Measurements from ENCODE around the gene SMC1B. TPM values are rescaled to one million over a fixed set of nuclear protein-coding genes. Genes with fewer than 3 reads are reported as not detected.

The SMC1B gene
- total and polyA plus RNA-seq, 2 of the 8 experiments (the other 6 are each of a cell fraction or from before 2014, with no cell fraction given), result 0.02 TPM; not detected in 1

- Histone ChIP-seq H3K4me2 (ENCODE audit: insufficient read depth in 1 of 2, low read depth in 2 of 2, low read length in 2 of 2) (no peak overlapping the region), H4K20me1 (replicated peaks in 1 of 2; ENCODE audit: control insufficient read depth in 1 of 2, insufficient read depth in 2 of 2, low read length in 2 of 2) (peaks cover 0 to 3% of the 10 kb centered on the region in 2 experiments), H3K9me3 (ENCODE audit: insufficient read depth in 2 of 2, low read depth in 1 of 2, low read length in 1 of 2) (no peaks in the 10 kb centered on the region), H2BK12ac (ENCODE audit: low read depth, low read length) (no peak overlapping the region), H2BK120ac (replicated peaks; ENCODE audit: low read depth, low read length) (no peak overlapping the region), H3K79me1 (ENCODE audit: low read depth, low read length) (no peaks in the 10 kb centered on the region), H3K79me2 (ENCODE audit: control insufficient read depth in 1 of 2, insufficient read depth in 2 of 2, low read length in 2 of 2) (no peaks in the 10 kb centered on the region), H3K27me3 (replicated peaks in 1 of 4; ENCODE audit: control insufficient read depth in 3 of 4, extremely low read depth in 1 of 4, insufficient read depth in 3 of 4, low read length in 3 of 4) (no peaks in the 10 kb centered on the region), H2AFZ (ENCODE audit: low read length) (no peak overlapping the region), H3K18ac (ENCODE audit: extremely low read depth, low read length) (no peak overlapping the region), H3K23me2 (ENCODE audit: low read depth, low read length) (no peaks in the 10 kb centered on the region), H4K5ac (ENCODE audit: insufficient read length, low read depth, low read length) (no peak overlapping the region), H3K36me3 (ENCODE audit: control insufficient read depth in 2 of 4, insufficient read depth in 4 of 4, low read length in 3 of 4) (peaks cover 0 to 17% (median 3%) of the 10 kb centered on the region in 4 experiments; a peak in 4 of 8 replicates), H3K4me3 (ENCODE audit: extremely low read depth in 1 of 4, insufficient read depth in 2 of 4, low read depth in 3 of 4, low read length in 4 of 4) (no peak overlapping the region), H2BK15ac (ENCODE audit: low read length) (no peak overlapping the region), H3K4ac (replicated peaks; ENCODE audit: insufficient read length, low read depth, low read length) (no peak overlapping the region), H3K9ac (replicated peaks in 1 of 4; ENCODE audit: extremely low read depth in 1 of 4, low read depth in 3 of 4, low read length in 3 of 4) (no peak overlapping the region), H2BK20ac (ENCODE audit: low read length) (no peak overlapping the region), H3K23ac (ENCODE audit: insufficient read length) (no peak overlapping the region), H2BK5ac (ENCODE audit: low read depth, low read length) (no peak overlapping the region), H3K4me1 (replicated peaks in 1 of 4; ENCODE audit: control insufficient read depth in 3 of 4, insufficient read depth in 4 of 4, low read length in 3 of 4) (no peaks in the 10 kb centered on the region), H2AK5ac (ENCODE audit: low read depth, low read length) (no peak overlapping the region), H3K27ac (ENCODE audit: low read depth, low read length) (no peak overlapping the region), H3K56ac (replicated peaks; ENCODE audit: insufficient read length, low read depth, low read length) (no peak overlapping the region), H4K91ac (replicated peaks; ENCODE audit: insufficient read length, low read length) (no peak overlapping the region), H3K14ac (ENCODE audit: insufficient read length) (no peak overlapping the region), H4K8ac (ENCODE audit: extremely low read depth, insufficient read depth, low read length) (peak overlapping the region; percentile 80)
- CTCF ChIA-PET (ENCODE audit: partially characterized antibody), result interaction anchor here (0.6 to 3.6 kb wide), 17 partner anchors 13 to 218 kb away, joined by 3 to 19 read pairs (median 4); no protein-coding TSS in a partner anchor
- FAIRE-seq (no peak), DNase-seq (ENCODE audit: low read depth in 1 of 2, low spot score in 2 of 2) (no peak)
- POLR2A ChIA-PET (ENCODE audit: partially characterized antibody), result interaction anchor here (0.6 kb wide), 2 partner anchors 11 to 33 kb away, joined by 3 to 4 read pairs; no protein-coding TSS in a partner anchor
- 93% methylated on average over 29 of the region's 29 CpGs; no CpG with 5 or more reads in 1 of the 2 experiments for WGBS, 2 experiments (ENCODE audit: extremely low coverage in 1 of 2, insufficient coverage in 1 of 2, insufficient read length in 1 of 2, insufficient replicate concordance in 2 of 2, low coverage in 1 of 2, low lambda C conversion rate in 2 of 2, missing lambda C conversion rate in 1 of 2)
- TF ChIP-seq ASH2L (IDR thresholded peaks at IDR 0.05; ENCODE audit: low read length), result no peak
- no peak for TF ChIP-seq SRF (IDR thresholded peaks at IDR 0.05; ENCODE audit: low read depth, low read length)
- TF ChIP-seq BRCA1 (IDR thresholded peaks at IDR 0.05; ENCODE audit: low read depth, low read length), result no peak
- no peak for TF ChIP-seq CHD2 (IDR thresholded peaks at IDR 0.05; ENCODE audit: low read length)
- TF ChIP-seq, protein P1, sequence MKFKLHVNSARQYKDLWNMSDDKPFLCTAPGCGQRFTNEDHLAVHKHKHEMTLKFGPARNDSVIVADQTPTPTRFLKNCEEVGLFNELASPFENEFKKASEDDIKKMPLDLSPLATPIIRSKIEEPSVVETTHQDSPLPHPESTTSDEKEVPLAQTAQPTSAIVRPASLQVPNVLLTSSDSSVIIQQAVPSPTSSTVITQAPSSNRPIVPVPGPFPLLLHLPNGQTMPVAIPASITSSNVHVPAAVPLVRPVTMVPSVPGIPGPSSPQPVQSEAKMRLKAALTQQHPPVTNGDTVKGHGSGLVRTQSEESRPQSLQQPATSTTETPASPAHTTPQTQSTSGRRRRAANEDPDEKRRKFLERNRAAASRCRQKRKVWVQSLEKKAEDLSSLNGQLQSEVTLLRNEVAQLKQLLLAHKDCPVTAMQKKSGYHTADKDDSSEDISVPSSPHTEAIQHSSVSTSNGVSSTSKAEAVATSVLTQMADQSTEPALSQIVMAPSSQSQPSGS (IDR thresholded peaks at IDR 0.05; ENCODE audit: low read length), result no peak
- no peak for TF ChIP-seq JUN (IDR thresholded peaks at IDR 0.05; ENCODE audit: low read depth, low read length)
- TF ChIP-seq RFX5 (IDR thresholded peaks at IDR 0.05; ENCODE audit: borderline replicate concordance, low read depth, low read length), result no peak
- TF ChIP-seq, protein P2, sequence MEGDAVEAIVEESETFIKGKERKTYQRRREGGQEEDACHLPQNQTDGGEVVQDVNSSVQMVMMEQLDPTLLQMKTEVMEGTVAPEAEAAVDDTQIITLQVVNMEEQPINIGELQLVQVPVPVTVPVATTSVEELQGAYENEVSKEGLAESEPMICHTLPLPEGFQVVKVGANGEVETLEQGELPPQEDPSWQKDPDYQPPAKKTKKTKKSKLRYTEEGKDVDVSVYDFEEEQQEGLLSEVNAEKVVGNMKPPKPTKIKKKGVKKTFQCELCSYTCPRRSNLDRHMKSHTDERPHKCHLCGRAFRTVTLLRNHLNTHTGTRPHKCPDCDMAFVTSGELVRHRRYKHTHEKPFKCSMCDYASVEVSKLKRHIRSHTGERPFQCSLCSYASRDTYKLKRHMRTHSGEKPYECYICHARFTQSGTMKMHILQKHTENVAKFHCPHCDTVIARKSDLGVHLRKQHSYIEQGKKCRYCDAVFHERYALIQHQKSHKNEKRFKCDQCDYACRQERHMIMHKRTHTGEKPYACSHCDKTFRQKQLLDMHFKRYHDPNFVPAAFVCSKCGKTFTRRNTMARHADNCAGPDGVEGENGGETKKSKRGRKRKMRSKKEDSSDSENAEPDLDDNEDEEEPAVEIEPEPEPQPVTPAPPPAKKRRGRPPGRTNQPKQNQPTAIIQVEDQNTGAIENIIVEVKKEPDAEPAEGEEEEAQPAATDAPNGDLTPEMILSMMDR (IDR thresholded peaks at IDR 0.05; ENCODE audit: control extremely low read depth in 1 of 3, insufficient read depth in 1 of 3, low read depth in 1 of 3, low read length in 3 of 3), result no peak
- no peak for TF ChIP-seq MAX (IDR thresholded peaks at IDR 0.05)
Measured at GRCh38 chr22:45335854-45336522, 77.4 kb downstream of the SMC1B start.
